DOHH2 (cell line): ENCODE data around the gene MOB4.

Experiments used
- H3F3A ChIP-seq: fragments of 200-600 bp; sonication (generic), shearing (Covaris generic); 2 replicates; pipeline ENCODE4 v1.6.0; 2016; ENCODE audit warnings: antibody characterized with exemption, mild to moderate bottlenecking; ENCODE audit not compliant: control insufficient read depth, insufficient read depth
- H3K27ac ChIP-seq: fragments of 200-600 bp; sonication (generic); 2 replicates; pipeline ENCODE4 v1.5.1; 2014; ENCODE audit warnings: low read depth, mild to moderate bottlenecking, low read length, moderate library complexity
- H3K27me3 ChIP-seq: fragments of 200-600 bp; sonication (generic); 2 replicates; pipeline ENCODE4 v1.6.1; 2014; ENCODE audit warnings: mild to moderate bottlenecking, low read length, mixed read lengths; ENCODE audit not compliant: control insufficient read depth
- H3K36me3 ChIP-seq: fragments of 200-600 bp; sonication (generic); 2 replicates; pipeline ENCODE4 v1.6.1; 2014; ENCODE audit warnings: mild to moderate bottlenecking, low read length, moderate library complexity, mixed read lengths; ENCODE audit not compliant: control insufficient read depth
- H3K4me1 ChIP-seq: fragments of 200-600 bp; sonication (generic); 2 replicates; pipeline ENCODE4 v1.6.1; 2014; ENCODE audit warnings: mild to moderate bottlenecking, low read length, mixed read lengths; ENCODE audit not compliant: control insufficient read depth
- H3K4me2 ChIP-seq: fragments of 200-600 bp; sonication (generic); 2 replicates; pipeline ENCODE4 v1.6.0; 2014; ENCODE audit warnings: mild to moderate bottlenecking, low read length, moderate library complexity
- H3K4me3 ChIP-seq: fragments of 200-600 bp; sonication (generic); 2 replicates; pipeline ENCODE4 v1.5.1; 2014; ENCODE audit warnings: mild to moderate bottlenecking, low read length, mixed read lengths
- H3K79me2 ChIP-seq: fragments of 200-600 bp; sonication (generic); 2 replicates; pipeline ENCODE4 v1.6.1; 2014; ENCODE audit warnings: mild to moderate bottlenecking, low read length, mixed read lengths; ENCODE audit not compliant: control insufficient read depth
- H3K9me2 ChIP-seq: fragments of 200-600 bp; sonication (generic); replicated peaks from 2 replicates; pipeline ENCODE4 v1.6.1; 2014; ENCODE audit warnings: mild to moderate bottlenecking, low read length, mixed read lengths; ENCODE audit not compliant: control insufficient read depth
- H3K9me3 ChIP-seq: fragments of 200-600 bp; sonication (generic); 2 replicates; pipeline ENCODE4 v1.6.1; 2014; ENCODE audit warnings: antibody characterized with exemption, low read length, mixed read lengths; ENCODE audit not compliant: control insufficient read depth, insufficient read depth
- H4K20me1 ChIP-seq: fragments of 200-600 bp; sonication (generic); 2 replicates; pipeline ENCODE4 v1.6.0; 2014; ENCODE audit warnings: low read depth, mild to moderate bottlenecking, antibody characterized with exemption, low read length, moderate library complexity; ENCODE audit not compliant: control insufficient read depth, insufficient read depth
- CTCF ChIP-seq: fragments of 200-600 bp; sonication (generic); IDR thresholded peaks from one replicate; pipeline ENCODE4 v1.5.1; 2014; ENCODE audit warnings: antibody characterized with exemption, mild to moderate bottlenecking, low read depth, low read length; ENCODE audit not compliant: poor library complexity, severe bottlenecking
- EZH2phosphoT487 ChIP-seq: fragments of 200-600 bp; sonication (generic); IDR thresholded peaks from 2 replicates; pipeline ENCODE4 v1.6.1; 2017; ENCODE audit warnings: borderline replicate concordance, mild to moderate bottlenecking, antibody characterized with exemption, low read length, moderate library complexity, mixed read lengths

Gene MOB4

GRCh38 chr2:197555467-197555866 lies 39.6 kb downstream of the MOB4 start:
- Histone ChIP-seq H3K9me2 (no peaks in the 10 kb centered on the region), H4K20me1 (no peaks in the 10 kb centered on the region), H3K79me2 (no peaks in the 10 kb centered on the region), H3K36me3 (peaks cover 43% of the 10 kb centered on the region), H3K4me1 (no peaks in the 10 kb centered on the region), H3K4me3 (no peak overlapping the region), H3K4me2 (no peak overlapping the region), H3K27ac (no peak overlapping the region), H3F3A (no peaks in the 10 kb centered on the region), H3K27me3 (no peaks in the 10 kb centered on the region), H3K9me3 (no peaks in the 10 kb centered on the region)
- TF ChIP-seq CTCF: no peak
- TF ChIP-seq EZH2phosphoT487: no peak

DNA sequence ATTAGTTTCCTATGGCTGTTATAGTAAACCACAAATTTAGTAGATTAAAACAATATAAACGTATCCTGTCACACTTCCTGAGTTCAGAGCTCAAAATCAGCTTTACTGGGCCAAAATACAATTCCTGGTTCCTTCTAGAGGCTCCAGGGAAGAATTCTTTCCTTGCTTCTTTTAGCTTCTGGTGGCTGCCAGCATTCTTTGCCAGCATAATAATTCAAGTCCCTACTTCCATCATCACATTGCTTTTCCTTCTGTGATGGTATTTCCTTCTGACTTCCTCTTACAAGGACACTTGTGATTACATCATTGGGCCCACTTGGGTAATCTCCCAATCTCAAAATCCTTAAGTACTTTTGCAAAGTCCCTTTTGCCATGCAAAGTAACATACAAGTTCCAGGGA lies 40.6 kb downstream of the MOB4 start:
- Histone ChIP-seq H3K9me3 (no peaks in the 10 kb centered on the region), H4K20me1 (no peaks in the 10 kb centered on the region), H3K27ac (no peak overlapping the region), H3K4me2 (no peak overlapping the region), H3F3A (no peaks in the 10 kb centered on the region), H3K9me2 (no peaks in the 10 kb centered on the region), H3K4me1 (no peaks in the 10 kb centered on the region), H3K79me2 (no peaks in the 10 kb centered on the region), H3K27me3 (no peaks in the 10 kb centered on the region), H3K36me3 (peaks cover 33% of the 10 kb centered on the region), H3K4me3 (no peak overlapping the region)
- TF ChIP-seq EZH2phosphoT487 (no peak), CTCF (no peak)

DNA sequence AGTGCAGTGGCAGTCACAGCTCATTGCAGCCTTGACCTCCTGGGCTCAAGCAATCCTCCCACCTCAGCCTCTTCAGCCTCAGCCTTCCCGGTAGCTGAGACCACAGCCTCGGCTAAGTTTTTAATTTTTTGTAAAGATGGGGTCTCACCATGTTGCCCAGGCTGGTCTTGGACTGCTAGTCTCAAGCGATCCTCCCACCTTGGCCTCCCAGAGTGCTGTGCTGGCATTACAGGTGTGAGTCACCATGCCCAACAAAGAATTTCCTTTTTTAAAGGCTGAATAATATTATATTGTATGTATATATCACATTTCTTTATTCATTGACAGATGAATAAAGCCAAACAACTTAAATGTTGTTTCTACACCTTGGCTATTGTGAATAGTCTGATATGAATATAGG lies 42.5 kb downstream of the MOB4 start:
- Histone ChIP-seq H3K4me1 (no peaks in the 10 kb centered on the region), H3K4me2 (no peak overlapping the region), H3K79me2 (no peaks in the 10 kb centered on the region), H3K9me2 (no peaks in the 10 kb centered on the region), H3K4me3 (no peak overlapping the region), H3F3A (no peaks in the 10 kb centered on the region), H4K20me1 (no peaks in the 10 kb centered on the region), H3K27ac (no peak overlapping the region), H3K27me3 (no peaks in the 10 kb centered on the region), H3K9me3 (no peaks in the 10 kb centered on the region), H3K36me3 (peaks cover 18% of the 10 kb centered on the region)
- TF ChIP-seq EZH2phosphoT487: no peak
- TF ChIP-seq CTCF: no peak

- Histone ChIP-seq H3K27me3 (no peaks in the 10 kb centered on the region), H3K9me3 (no peaks in the 10 kb centered on the region), H3K4me1 (no peaks in the 10 kb centered on the region), H3K4me2 (no peak overlapping the region), H4K20me1 (no peaks in the 10 kb centered on the region), H3K36me3 (peaks cover 9% of the 10 kb centered on the region), H3K9me2 (no peaks in the 10 kb centered on the region), H3F3A (no peaks in the 10 kb centered on the region), H3K27ac (no peak overlapping the region), H3K79me2 (no peaks in the 10 kb centered on the region), H3K4me3 (no peak overlapping the region)
- TF ChIP-seq CTCF (no peak), EZH2phosphoT487 (no peak)
Observed at GRCh38 chr2:197559681-197560080, 43.8 kb downstream of the MOB4 start.
